ENCODE results near the gene MYO1C.
"Not testable (repeated sequence)": the region's sequence is repeated elsewhere in the genome, so short reads cannot be mapped to it uniquely, and the experiment has no call there.

Gene MYO1C

GRCh38 chr17:1449412-1449967, 43.0 kb downstream of the MYO1C start:
- TF ChIP-seq MYC (IDR thresholded peaks at IDR 0.05; ENCODE audit: low read depth, low read length) = no peak
- TF ChIP-seq MAX (IDR thresholded peaks at IDR 0.05; ENCODE audit: low read depth, low read length) = no peak
- no peak for TF ChIP-seq CTCF (IDR thresholded peaks at IDR 0.05; ENCODE audit: low read depth, low read length)
- no peak for TF ChIP-seq POLR2A (IDR thresholded peaks at IDR 0.05; ENCODE audit: extremely low read depth, insufficient read length)
- H3K4me3 ChIP-seq (ENCODE audit: low read depth, low read length) = no peak overlapping the region
- no peak for DNase-seq (ENCODE audit: low read depth)

GRCh38 chr17:1447052-1447451, 45.4 kb downstream of the MYO1C start:
- no peak overlapping the region for H3K4me3 ChIP-seq (ENCODE audit: low read depth, low read length)
- TF ChIP-seq MAX (IDR thresholded peaks at IDR 0.05; ENCODE audit: low read depth, low read length) (no peak), CTCF (IDR thresholded peaks at IDR 0.05; ENCODE audit: low read depth, low read length) (no peak), POLR2A (IDR thresholded peaks at IDR 0.05; ENCODE audit: extremely low read depth, insufficient read length) (no peak), MYC (IDR thresholded peaks at IDR 0.05; ENCODE audit: low read depth, low read length) (no peak)
- DNase-seq (ENCODE audit: low read depth) = no peak

- TF ChIP-seq MAX (IDR thresholded peaks at IDR 0.05; ENCODE audit: low read depth, low read length) (no peak), CTCF (IDR thresholded peaks at IDR 0.05; ENCODE audit: low read depth, low read length) (no peak), MYC (IDR thresholded peaks at IDR 0.05; ENCODE audit: low read depth, low read length) (no peak), POLR2A (IDR thresholded peaks at IDR 0.05; ENCODE audit: extremely low read depth, insufficient read length) (no peak)
- DNase-seq (ENCODE audit: low read depth) = no peak
- H3K4me3 ChIP-seq (ENCODE audit: low read depth, low read length) = no peak overlapping the region
These were observed 46.3 kb downstream of the MYO1C start for GRCh38 chr17:1446201-1446600.

- not testable (repeated sequence) for DNase-seq (ENCODE audit: low read depth); H3K4me3 ChIP-seq (ENCODE audit: low read depth, low read length)
These were observed 46.8 kb downstream of the MYO1C start for GRCh38 chr17:1445695-1446094.

- not testable (repeated sequence) for DNase-seq (ENCODE audit: low read depth); H3K4me3 ChIP-seq (ENCODE audit: low read depth, low read length)
These were observed 49.8 kb downstream of the MYO1C start for GRCh38 chr17:1442721-1443120.

- TF ChIP-seq CTCF (IDR thresholded peaks at IDR 0.05; ENCODE audit: low read depth, low read length) (no peak), POLR2A (IDR thresholded peaks at IDR 0.05; ENCODE audit: extremely low read depth, insufficient read length) (no peak)
- no peak overlapping the region for H3K4me3 ChIP-seq (ENCODE audit: low read depth, low read length)
- DNase-seq (ENCODE audit: low read depth) = no peak
These were observed 50.3 kb downstream of the MYO1C start for GRCh38 chr17:1442187-1442586.

GRCh38 chr17:1440921-1441320, 51.6 kb downstream of the MYO1C start:
- TF ChIP-seq CTCF (IDR thresholded peaks at IDR 0.05; ENCODE audit: low read depth, low read length) (no peak), MYC (IDR thresholded peaks at IDR 0.05; ENCODE audit: low read depth, low read length) (no peak), MAX (IDR thresholded peaks at IDR 0.05; ENCODE audit: low read depth, low read length) (no peak), POLR2A (IDR thresholded peaks at IDR 0.05; ENCODE audit: extremely low read depth, insufficient read length) (no peak)
- no peak overlapping the region for H3K4me3 ChIP-seq (ENCODE audit: low read depth, low read length)
- DNase-seq (ENCODE audit: low read depth) = no peak

Measured in NB4 (cell line).